SK-N-MC (cell line): ENCODE measurements around the gene SFTPA2.
"Not testable (repeated sequence)": the region's sequence is repeated elsewhere in the genome, so short reads cannot be mapped to it uniquely, and the experiment has no call there.

ENCODE experiments used
- EZH2 ChIP-seq: fragments of 200-600 bp; sonication (generic); IDR thresholded peaks from one replicate; pipeline ENCODE4 v1.6.1; 2017; ENCODE audit warnings: antibody characterized with exemption
- FOXP2 ChIP-seq: optimal IDR thresholded peaks from 2 replicates; pipeline ENCODE3; 2011; ENCODE audit warnings: mild to moderate bottlenecking, moderate library complexity; ENCODE audit not compliant: insufficient read depth; ENCODE audit errors: extremely low read length, control extremely low read depth
- POLR2AphosphoS5 ChIP-seq: IDR thresholded peaks from 2 replicates; pipeline ENCODE4 v1.6.1; 2012; ENCODE audit warnings: mild to moderate bottlenecking, low read depth, low read length, borderline replicate concordance

GRCh38 chr10:79523157-79523853, 36.9 kb downstream of the SFTPA2 start:
- not testable (repeated sequence) for TF ChIP-seq EZH2, POLR2AphosphoS5, FOXP2
